Ascending aorta (tissue), 2 donors: ENCODE data around the gene MTR. TPM values are rescaled to one million over a fixed set of nuclear protein-coding genes. Genes with fewer than 3 reads are reported as not detected.

ENCODE experiments used
- DNase-seq, 2 donors: peaks; one replicate each; pipeline ENCODE4 v3.0.0-alpha.2; 2019; ENCODE audit warnings: low spot score in 2 of 2
- H3K27ac ChIP-seq, 2 donors: fragments of 200-600 bp; sonication (generic); one replicate each; pipeline ENCODE4 v1.5.1; 2016 to 2017; ENCODE audit warnings: mild to moderate bottlenecking in 1 of 2
- H3K27me3 ChIP-seq: fragments of 200-600 bp; sonication (generic); one replicate; pipeline ENCODE4 v1.5.1; 2017
- H3K36me3 ChIP-seq, 2 donors: fragments of 200-600 bp; sonication (generic); one replicate each; pipeline ENCODE4 v1.5.1; 2016
- H3K4me1 ChIP-seq, 2 donors: fragments of 200-600 bp; sonication (generic); one replicate each; pipeline ENCODE4 v1.5.1; 2016 to 2017; ENCODE audit warnings: mild to moderate bottlenecking in 1 of 2
- H3K4me3 ChIP-seq, 2 donors: fragments of 200-600 bp; sonication (generic); one replicate each; pipeline ENCODE4 v1.5.1; 2016 to 2017; ENCODE audit warnings: mild to moderate bottlenecking in 1 of 2
- H3K9me3 ChIP-seq, 2 donors: fragments of 200-600 bp; sonication (generic); one replicate each; pipeline ENCODE4 v1.5.1; 2016
- CTCF ChIP-seq, 3 experiments: fragments of 200-600 bp in 2 of 3; fragments of 450-650 bp in 1 of 3; sonication (generic) in 2 of 3; IDR thresholded peaks; one replicate each; pipeline ENCODE4 v1.5.1; 2016 to 2019; ENCODE audit warnings: antibody characterized with exemption in 3 of 3, mild to moderate bottlenecking in 1 of 3, moderate library complexity in 1 of 3
- intact Hi-C: fragments of 100-400 bp; cut with DNase I; formaldehyde crosslinking; loops from one replicate; pipeline ENCODE4 v1.15.1; 2023
- total RNA-seq: library from RNA; depleted of rRNA; stranded (reverse); fragments of >200 nt; gene quantifications from one replicate; pipeline ENCODE4 v1.1.0, GENCODE V29; 2016

MTR gene
- total RNA-seq, 1 donor from 2014 or later, result 36.1 TPM

GRCh38 chr1:236837897-236838296, 42.8 kb downstream of the MTR start:
- Histone ChIP-seq H3K27ac (no peak overlapping the region), H3K4me3 (no peak overlapping the region), H3K9me3 (no peaks in the 10 kb centered on the region), H3K4me1 (no peaks in the 10 kb centered on the region), H3K27me3 (no peaks in the 10 kb centered on the region), H3K36me3 (peaks cover 41 to 92% of the 10 kb centered on the region in 2 donors)
- intact Hi-C loops, result no loop called here
- TF ChIP-seq CTCF (IDR thresholded peaks at IDR 0.05), result no peak
- DNase-seq, result no peak

GRCh38 chr1:236841341-236841740, 46.2 kb downstream of the MTR start:
- H3K4me3 ChIP-seq, result no peak overlapping the region
- H3K36me3 ChIP-seq, result peaks cover 19 to 69% of the 10 kb centered on the region in 2 donors
- H3K27ac ChIP-seq, result no peak overlapping the region
- no peaks in the 10 kb centered on the region for H3K4me1 ChIP-seq
- intact Hi-C loops, result no loop called here
- TF ChIP-seq CTCF (IDR thresholded peaks at IDR 0.05), result no peak
- DNase-seq, result no peak
- H3K9me3 ChIP-seq, result no peaks in the 10 kb centered on the region
- H3K27me3 ChIP-seq, result no peaks in the 10 kb centered on the region

GRCh38 chr1:236844499-236845271, 49.6 kb downstream of the MTR start:
- Histone ChIP-seq H3K27ac (no peak overlapping the region), H3K36me3 (peaks cover 5 to 51% of the 10 kb centered on the region in 2 donors)

GRCh38 chr1:236845830-236846229, 50.7 kb downstream of the MTR start:
- Histone ChIP-seq H3K9me3 (no peaks in the 10 kb centered on the region), H3K4me1 (no peaks in the 10 kb centered on the region), H3K36me3 (peaks cover 12 to 47% of the 10 kb centered on the region in 2 donors), H3K27ac (no peak overlapping the region), H3K4me3 (no peak overlapping the region), H3K27me3 (no peaks in the 10 kb centered on the region)
- DNase-seq, result no peak
- intact Hi-C loops, result no loop called here
- no peak for TF ChIP-seq CTCF (IDR thresholded peaks at IDR 0.05)

More at GRCh38 chr1:236844499-236845271, 49.6 kb downstream of the MTR start:
- H3K4me1 ChIP-seq, result no peaks in the 10 kb centered on the region
- H3K9me3 ChIP-seq, result no peaks in the 10 kb centered on the region
- no peaks in the 10 kb centered on the region for H3K27me3 ChIP-seq
- TF ChIP-seq CTCF (IDR thresholded peaks at IDR 0.05), result no peak
- no peak overlapping the region for H3K4me3 ChIP-seq
- no peak for DNase-seq
- intact Hi-C loops, result no loop called here

- Histone ChIP-seq H3K4me1 (no peaks in the 10 kb centered on the region), H3K9me3 (no peaks in the 10 kb centered on the region), H3K4me3 (no peak overlapping the region), H3K27me3 (no peaks in the 10 kb centered on the region), H3K36me3 (peaks cover 18 to 53% of the 10 kb centered on the region in 2 donors), H3K27ac (no peak overlapping the region)
- no peak for DNase-seq
- intact Hi-C loops, result no loop called here
- no peak for TF ChIP-seq CTCF (IDR thresholded peaks at IDR 0.05)
Measured at GRCh38 chr1:236848274-236848923, 53.3 kb downstream of the MTR start.
